Measurements from ENCODE around the gene IGF2BP2. TPM values are rescaled to one million over a fixed set of nuclear protein-coding genes. Genes with fewer than 3 reads are reported as not detected.
"Not testable (repeated sequence)": the region's sequence is repeated elsewhere in the genome, so short reads cannot be mapped to it uniquely, and the experiment has no call there.

IGF2BP2 gene
- total RNA-seq, 1 donor from 2014 or later: 201 TPM

DNA sequence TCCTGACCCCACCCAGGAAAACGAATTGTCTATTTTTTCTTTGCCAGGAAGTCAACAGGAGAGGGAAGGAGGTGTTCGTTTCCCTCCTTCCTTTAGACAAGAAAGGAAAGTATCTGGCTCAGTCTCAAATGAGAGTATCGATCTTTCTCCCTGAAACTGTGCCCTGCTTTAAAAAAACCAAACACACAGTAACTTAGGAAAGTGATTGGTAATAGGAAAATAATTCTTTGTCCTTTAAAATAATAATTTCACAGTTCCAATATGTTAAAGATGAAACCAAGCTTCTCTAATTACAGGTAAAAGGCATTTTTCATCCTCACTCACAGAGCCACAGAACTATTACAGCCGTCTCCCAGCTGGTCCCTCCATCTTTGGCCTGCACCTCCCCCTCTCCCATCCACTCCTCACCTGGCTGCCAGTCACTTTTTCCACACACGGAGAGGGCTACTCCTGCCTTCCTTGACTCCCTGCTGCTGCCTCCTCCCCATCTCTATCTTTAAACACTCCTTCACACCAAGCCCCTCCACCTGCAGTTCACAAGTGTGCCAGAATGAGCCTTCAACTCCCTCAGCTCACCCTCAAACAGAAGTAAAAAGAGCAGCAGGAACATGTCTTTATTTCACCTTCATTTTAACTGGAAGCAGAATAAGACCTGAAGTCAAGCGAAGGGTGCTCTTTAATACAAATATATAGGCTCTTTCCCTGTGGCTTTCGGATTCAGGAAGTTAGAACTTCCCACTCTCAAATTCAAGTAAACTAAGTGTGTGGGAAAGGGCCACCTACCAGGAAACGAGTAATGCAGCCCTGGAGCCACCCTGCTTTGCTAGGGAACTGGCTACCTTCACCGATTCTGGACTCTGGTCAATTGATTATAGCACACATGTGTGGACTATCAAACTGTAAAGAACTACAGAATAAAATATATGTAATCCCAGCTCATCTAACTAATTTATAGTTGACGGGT lies 122.3 kb downstream of the IGF2BP2 start:
- Mint-ChIP-seq H3K9me3 (no peaks in the 10 kb centered on the region), H3K4me1 (peaks cover 17% of the 10 kb centered on the region), H3K4me3 (no peak overlapping the region), H3K27ac (peak overlapping the region; percentile 66), H3K27me3 (ENCODE audit: low read depth) (no peaks in the 10 kb centered on the region), H3K36me3 (peaks cover 2% of the 10 kb centered on the region)
- no peak for DNase-seq (ENCODE audit: low spot score in 2 of 2, unreplicated experiment in 2 of 2)
- TF ChIP-seq, protein P1, sequence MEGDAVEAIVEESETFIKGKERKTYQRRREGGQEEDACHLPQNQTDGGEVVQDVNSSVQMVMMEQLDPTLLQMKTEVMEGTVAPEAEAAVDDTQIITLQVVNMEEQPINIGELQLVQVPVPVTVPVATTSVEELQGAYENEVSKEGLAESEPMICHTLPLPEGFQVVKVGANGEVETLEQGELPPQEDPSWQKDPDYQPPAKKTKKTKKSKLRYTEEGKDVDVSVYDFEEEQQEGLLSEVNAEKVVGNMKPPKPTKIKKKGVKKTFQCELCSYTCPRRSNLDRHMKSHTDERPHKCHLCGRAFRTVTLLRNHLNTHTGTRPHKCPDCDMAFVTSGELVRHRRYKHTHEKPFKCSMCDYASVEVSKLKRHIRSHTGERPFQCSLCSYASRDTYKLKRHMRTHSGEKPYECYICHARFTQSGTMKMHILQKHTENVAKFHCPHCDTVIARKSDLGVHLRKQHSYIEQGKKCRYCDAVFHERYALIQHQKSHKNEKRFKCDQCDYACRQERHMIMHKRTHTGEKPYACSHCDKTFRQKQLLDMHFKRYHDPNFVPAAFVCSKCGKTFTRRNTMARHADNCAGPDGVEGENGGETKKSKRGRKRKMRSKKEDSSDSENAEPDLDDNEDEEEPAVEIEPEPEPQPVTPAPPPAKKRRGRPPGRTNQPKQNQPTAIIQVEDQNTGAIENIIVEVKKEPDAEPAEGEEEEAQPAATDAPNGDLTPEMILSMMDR (IDR thresholded peaks at IDR 0.05; ENCODE audit: unreplicated experiment): no peak

DNA sequence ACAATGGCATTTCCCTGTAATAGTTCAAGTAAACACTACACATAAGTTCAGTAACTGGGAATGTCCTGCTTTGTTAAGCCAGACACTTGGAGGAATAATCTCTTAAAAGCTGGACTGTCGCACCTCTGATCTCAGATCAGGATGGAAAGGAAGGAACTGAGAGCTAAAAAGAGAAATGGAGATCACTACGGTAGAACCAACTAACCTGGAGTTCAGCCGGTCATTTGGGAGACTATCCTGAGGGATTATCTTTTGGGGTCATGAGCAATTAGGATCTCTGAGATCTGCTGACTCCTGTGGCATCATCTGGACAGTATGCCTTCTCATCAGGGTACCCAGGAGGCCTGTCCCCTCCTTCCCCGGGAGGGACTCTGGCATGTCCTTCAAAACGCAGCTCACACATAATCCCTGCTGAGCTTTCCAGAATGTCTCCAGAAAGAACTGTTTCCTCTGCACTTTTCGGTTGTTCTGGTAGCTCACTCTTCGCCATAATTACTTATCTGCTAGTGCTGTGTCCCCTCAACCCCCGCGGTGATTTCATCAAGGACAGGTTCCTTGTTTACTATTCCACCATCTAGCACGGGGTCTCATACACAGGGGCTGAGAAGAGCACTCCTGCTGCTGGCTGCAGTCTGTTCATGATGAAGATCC lies 123.1 kb downstream of the IGF2BP2 start:
- H3K9me3 Mint-ChIP-seq: no peaks in the 10 kb centered on the region
- H3K4me3 Mint-ChIP-seq: no peak overlapping the region
- peaks cover 2% of the 10 kb centered on the region for H3K36me3 Mint-ChIP-seq
- no peaks in the 10 kb centered on the region for H3K27me3 Mint-ChIP-seq (ENCODE audit: low read depth)
- DNase-seq (ENCODE audit: low spot score in 2 of 2, unreplicated experiment in 2 of 2): no peak
- TF ChIP-seq, protein P1 (IDR thresholded peaks at IDR 0.05; ENCODE audit: unreplicated experiment): no peak
- H3K4me1 Mint-ChIP-seq: peaks cover 17% of the 10 kb centered on the region
- H3K27ac Mint-ChIP-seq: peak overlapping the region; percentile 66

DNA sequence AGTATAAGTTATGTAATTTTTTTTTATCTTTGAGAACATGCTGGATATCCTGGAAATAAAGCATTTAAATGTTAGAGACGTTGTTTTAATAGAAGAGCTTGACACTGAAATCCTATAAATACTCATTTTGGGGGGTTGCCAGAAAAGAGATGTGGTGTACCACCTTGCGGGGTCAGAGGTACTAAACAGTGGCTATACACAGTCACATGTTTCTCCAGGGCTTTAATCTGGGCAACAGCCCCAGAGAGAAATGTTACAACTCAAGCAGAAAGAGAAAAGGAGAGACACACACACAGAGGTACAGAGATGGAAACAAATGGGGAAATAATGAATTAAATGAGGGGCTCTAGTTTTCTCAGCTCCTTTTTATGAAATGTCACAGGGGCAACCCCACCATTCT lies 124.9 kb downstream of the IGF2BP2 start:
- peaks cover 17% of the 10 kb centered on the region for H3K4me1 Mint-ChIP-seq
- H3K27me3 Mint-ChIP-seq (ENCODE audit: low read depth): no peaks in the 10 kb centered on the region
- H3K4me3 Mint-ChIP-seq: no peak overlapping the region
- TF ChIP-seq, protein P1 (IDR thresholded peaks at IDR 0.05; ENCODE audit: unreplicated experiment): no peak
- DNase-seq (ENCODE audit: low spot score in 2 of 2, unreplicated experiment in 2 of 2): no peak
- no peaks in the 10 kb centered on the region for H3K36me3 Mint-ChIP-seq
- H3K27ac Mint-ChIP-seq: peak overlapping the region; percentile 58
- no peaks in the 10 kb centered on the region for H3K9me3 Mint-ChIP-seq

DNA sequence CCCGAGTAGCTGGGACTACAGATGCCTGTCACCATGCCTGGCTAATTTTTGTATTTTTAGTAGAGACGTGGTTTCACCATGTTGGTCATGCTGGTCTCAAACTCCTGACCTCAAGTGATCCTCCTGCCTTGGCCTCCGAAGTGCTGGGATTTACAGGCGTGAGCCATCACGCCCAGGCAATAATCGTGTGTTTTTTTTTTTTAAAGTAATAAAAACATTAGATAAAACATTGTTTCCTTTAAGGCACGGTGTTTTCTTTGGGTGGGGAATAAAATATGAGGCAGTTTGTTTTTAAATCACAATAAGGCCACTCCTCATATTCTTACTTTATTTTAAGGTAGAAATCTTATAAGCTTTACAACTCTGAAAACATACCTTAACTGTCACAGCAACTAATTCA lies 127.6 kb downstream of the IGF2BP2 start:
- not testable (repeated sequence) for DNase-seq (ENCODE audit: low spot score in 2 of 2, unreplicated experiment in 2 of 2); H3K27me3 Mint-ChIP-seq (ENCODE audit: low read depth); H3K36me3 Mint-ChIP-seq; H3K4me3 Mint-ChIP-seq; H3K4me1 Mint-ChIP-seq; H3K27ac Mint-ChIP-seq; H3K9me3 Mint-ChIP-seq

DNA sequence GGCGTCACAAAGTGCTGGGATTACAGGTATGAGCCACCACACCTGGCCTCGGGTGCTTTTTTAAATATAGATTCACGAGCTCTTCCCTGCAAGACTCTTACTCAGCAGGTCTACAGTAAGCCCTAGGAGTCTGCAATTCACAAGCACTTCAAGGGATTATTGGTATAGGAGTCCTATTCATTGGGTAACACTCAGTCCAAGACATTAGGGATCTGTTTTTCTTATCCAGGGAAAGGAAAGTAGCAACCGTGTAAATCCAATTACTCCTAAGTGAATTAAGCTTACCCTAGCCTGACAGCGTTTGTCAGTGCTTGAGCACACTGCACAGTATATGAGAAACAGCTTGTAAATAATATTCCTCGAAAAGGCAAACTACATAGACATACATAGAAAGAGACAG lies 128.8 kb downstream of the IGF2BP2 start:
- Mint-ChIP-seq H3K4me3 (no peak overlapping the region), H3K27me3 (ENCODE audit: low read depth) (no peaks in the 10 kb centered on the region), H3K27ac (no peak overlapping the region), H3K36me3 (peaks cover 7% of the 10 kb centered on the region), H3K9me3 (no peaks in the 10 kb centered on the region), H3K4me1 (no peaks in the 10 kb centered on the region)
- DNase-seq (ENCODE audit: low spot score in 2 of 2, unreplicated experiment in 2 of 2): no peak
- TF ChIP-seq, protein P1 (IDR thresholded peaks at IDR 0.05; ENCODE audit: unreplicated experiment): no peak

All from mesothelial cell of epicardium (in vitro differentiated cells).